Nephron (organoid): ENCODE results near the gene ST8SIA3.

ENCODE experiments used
- H3K27ac Mint-ChIP-seq, 3 experiments: 2 replicates each; pipeline ENCODE4 v1.8.0; 2020; ENCODE audit warnings: mixed read lengths in 3 of 3, mild to moderate bottlenecking in 2 of 3, moderate library complexity in 1 of 3
- H3K27me3 Mint-ChIP-seq: 2 replicates; pipeline ENCODE4 v1.8.0; 2021; ENCODE audit warnings: low read depth, mild to moderate bottlenecking, moderate library complexity, mixed read lengths
- H3K36me3 Mint-ChIP-seq: 2 replicates; pipeline ENCODE4 v1.8.0; 2020; ENCODE audit warnings: low read depth, mixed read lengths
- H3K4me1 Mint-ChIP-seq: 2 replicates; pipeline ENCODE4 v1.8.0; 2020; ENCODE audit warnings: mixed read lengths
- H3K4me3 Mint-ChIP-seq, 3 experiments: 2 replicates each; pipeline ENCODE4 v1.8.0; 2020; ENCODE audit warnings: mild to moderate bottlenecking in 3 of 3, mixed read lengths in 3 of 3, moderate library complexity in 2 of 3
- H3K9me3 Mint-ChIP-seq: 2 replicates; pipeline ENCODE4 v1.8.0; 2020; ENCODE audit warnings: mixed read lengths
- TF ChIP-seq, protein P1 (sequence below), 3 experiments: fragments of 200-600 bp; sonication (generic); IDR thresholded peaks; one replicate each; pipeline ENCODE4 v1.5.0; 2021; ENCODE audit warnings: antibody characterized with exemption in 3 of 3; ENCODE audit not compliant: unreplicated experiment in 3 of 3

The ST8SIA3 gene, protein sequence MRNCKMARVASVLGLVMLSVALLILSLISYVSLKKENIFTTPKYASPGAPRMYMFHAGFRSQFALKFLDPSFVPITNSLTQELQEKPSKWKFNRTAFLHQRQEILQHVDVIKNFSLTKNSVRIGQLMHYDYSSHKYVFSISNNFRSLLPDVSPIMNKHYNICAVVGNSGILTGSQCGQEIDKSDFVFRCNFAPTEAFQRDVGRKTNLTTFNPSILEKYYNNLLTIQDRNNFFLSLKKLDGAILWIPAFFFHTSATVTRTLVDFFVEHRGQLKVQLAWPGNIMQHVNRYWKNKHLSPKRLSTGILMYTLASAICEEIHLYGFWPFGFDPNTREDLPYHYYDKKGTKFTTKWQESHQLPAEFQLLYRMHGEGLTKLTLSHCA

DNA sequence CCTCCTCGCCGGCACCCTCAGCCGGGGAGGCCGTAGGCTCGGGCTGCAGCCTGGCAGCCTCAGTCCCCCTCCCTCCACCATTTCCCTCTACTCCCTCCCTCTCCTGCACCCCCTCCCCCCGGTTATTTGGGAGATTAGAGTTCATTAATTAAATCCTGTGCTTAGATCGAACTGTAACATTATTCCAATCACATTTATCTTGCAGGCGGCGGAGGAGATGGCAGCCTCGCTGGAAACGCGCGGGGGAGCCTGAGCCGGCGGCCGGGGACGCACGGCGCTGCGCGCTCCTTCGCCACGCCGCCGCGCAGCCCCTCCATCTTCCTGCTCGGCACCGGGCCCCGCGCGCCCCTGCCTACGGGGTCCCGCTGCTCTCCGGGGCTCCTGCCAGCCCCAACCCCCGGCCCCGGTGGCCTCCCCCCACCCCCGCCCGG is at the start of gene ST8SIA3:
Gene ST8SIA3, plus strand, starts transcription at position 287 of the 431 bp plus-strand sequence. CDS start 290 bp downstream, outside the sequence.
- Mint-ChIP-seq H3K27ac (no peak within 1 kb of the TSS), H3K27me3 (peaks cover 98% of the 10 kb centered on the region), H3K9me3 (peaks cover 2% of the 10 kb centered on the region), H3K4me1 (peaks cover 10% of the 10 kb centered on the region), H3K36me3 (no peaks in the 10 kb centered on the region), H3K4me3 (peak within 1 kb of the TSS; percentile 82 to 86 (median 83))
- TF ChIP-seq, protein P1, sequence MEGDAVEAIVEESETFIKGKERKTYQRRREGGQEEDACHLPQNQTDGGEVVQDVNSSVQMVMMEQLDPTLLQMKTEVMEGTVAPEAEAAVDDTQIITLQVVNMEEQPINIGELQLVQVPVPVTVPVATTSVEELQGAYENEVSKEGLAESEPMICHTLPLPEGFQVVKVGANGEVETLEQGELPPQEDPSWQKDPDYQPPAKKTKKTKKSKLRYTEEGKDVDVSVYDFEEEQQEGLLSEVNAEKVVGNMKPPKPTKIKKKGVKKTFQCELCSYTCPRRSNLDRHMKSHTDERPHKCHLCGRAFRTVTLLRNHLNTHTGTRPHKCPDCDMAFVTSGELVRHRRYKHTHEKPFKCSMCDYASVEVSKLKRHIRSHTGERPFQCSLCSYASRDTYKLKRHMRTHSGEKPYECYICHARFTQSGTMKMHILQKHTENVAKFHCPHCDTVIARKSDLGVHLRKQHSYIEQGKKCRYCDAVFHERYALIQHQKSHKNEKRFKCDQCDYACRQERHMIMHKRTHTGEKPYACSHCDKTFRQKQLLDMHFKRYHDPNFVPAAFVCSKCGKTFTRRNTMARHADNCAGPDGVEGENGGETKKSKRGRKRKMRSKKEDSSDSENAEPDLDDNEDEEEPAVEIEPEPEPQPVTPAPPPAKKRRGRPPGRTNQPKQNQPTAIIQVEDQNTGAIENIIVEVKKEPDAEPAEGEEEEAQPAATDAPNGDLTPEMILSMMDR (IDR thresholded peaks at IDR 0.05; ENCODE audit: unreplicated experiment in 3 of 3): no peak

DNA sequence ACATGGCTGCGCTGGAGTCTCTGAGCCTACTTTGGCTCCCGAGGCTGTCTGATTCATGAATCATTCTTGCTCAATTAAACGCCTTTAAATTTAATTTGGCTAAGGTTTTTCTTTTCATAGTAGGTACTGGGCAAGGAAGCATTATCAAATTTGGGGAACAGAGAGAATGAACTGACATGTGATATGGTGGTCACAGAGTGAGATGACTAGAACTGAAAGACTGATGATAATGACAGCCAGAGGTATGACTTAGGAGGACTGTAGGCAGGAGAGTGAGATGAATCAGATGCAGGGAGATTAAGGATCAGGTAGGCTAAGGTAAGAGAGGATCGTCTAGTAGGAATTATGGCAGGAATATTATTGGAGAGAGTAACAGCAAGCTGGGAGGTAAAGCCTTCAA is 40.9 kb upstream of the ST8SIA3 start:
- Mint-ChIP-seq H3K9me3 (no peaks in the 10 kb centered on the region), H3K27me3 (peaks cover 6% of the 10 kb centered on the region), H3K36me3 (no peaks in the 10 kb centered on the region)

DNA sequence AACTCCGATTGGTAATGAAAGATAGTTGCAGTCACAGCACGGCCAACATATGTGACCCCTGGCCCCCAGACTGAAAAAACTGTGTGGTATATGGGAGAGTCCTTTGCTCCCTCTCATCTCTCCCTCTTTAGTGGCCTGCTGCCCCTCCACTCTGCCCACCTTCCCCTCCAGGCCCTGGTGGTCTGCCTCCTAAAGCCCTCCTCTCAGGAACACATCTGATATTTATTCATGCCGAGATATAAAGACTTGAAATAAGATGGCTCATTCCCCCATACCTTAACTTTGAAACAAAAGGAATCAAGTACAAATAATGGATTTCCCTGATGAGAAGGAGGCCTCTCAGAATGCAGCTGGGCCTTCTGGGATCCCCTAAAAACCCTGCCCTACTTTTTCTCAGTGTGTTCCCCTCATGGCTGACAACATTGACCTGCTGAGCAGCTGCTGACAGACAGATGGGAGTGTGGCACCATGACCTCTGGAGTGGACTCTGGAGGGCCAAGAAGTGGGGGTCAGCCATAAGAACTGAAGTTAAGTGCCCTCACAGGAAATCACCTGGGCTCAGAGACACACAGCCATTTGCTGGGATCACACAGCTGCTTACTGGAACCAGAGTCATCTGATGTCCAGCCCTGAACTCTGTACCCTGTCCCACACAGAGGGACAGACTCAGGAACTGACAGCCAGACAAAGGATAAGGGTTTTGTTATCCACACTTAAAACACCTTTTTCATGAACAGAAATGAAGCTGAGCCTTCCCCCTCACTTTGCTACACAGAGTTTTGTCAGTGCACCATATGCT is 39.8 kb upstream of the ST8SIA3 start:
- TF ChIP-seq, protein P1 (IDR thresholded peaks at IDR 0.05; ENCODE audit: unreplicated experiment in 3 of 3): no peak
- Mint-ChIP-seq H3K27ac (no peak overlapping the region), H3K27me3 (peaks cover 6% of the 10 kb centered on the region), H3K4me1 (no peaks in the 10 kb centered on the region), H3K36me3 (no peaks in the 10 kb centered on the region), H3K9me3 (no peaks in the 10 kb centered on the region), H3K4me3 (no peak overlapping the region)

More for the DNA sequence above, 40.9 kb upstream of the ST8SIA3 start:
- Mint-ChIP-seq H3K4me1 (no peaks in the 10 kb centered on the region), H3K27ac (no peak overlapping the region), H3K4me3 (no peak overlapping the region)
- TF ChIP-seq, protein P1 (IDR thresholded peaks at IDR 0.05; ENCODE audit: unreplicated experiment in 3 of 3): no peak

DNA sequence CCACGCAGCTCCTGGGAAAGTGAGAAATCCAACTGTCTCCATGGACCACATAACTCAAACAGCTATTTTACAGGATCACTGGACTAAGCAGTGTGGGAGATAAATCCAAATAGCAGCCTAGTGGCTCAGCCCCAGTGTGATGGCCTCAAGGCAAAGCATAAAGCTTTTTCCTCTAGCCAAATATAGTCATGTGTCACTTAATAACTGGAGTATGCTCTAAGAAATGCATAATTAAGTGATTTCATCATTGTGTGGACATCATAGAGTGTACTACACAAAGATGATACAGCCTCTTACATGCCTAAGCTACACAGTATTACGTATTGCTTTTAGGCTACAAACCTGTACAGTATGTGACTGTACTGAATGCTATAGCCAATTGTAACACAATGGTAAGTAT is 31.8 kb upstream of the ST8SIA3 start:
- Mint-ChIP-seq H3K9me3 (no peaks in the 10 kb centered on the region), H3K36me3 (no peaks in the 10 kb centered on the region), H3K4me3 (no peak overlapping the region), H3K27ac (no peak overlapping the region), H3K27me3 (peaks cover 7% of the 10 kb centered on the region), H3K4me1 (no peaks in the 10 kb centered on the region)
- TF ChIP-seq, protein P1 (IDR thresholded peaks at IDR 0.05; ENCODE audit: unreplicated experiment in 3 of 3): no peak

DNA sequence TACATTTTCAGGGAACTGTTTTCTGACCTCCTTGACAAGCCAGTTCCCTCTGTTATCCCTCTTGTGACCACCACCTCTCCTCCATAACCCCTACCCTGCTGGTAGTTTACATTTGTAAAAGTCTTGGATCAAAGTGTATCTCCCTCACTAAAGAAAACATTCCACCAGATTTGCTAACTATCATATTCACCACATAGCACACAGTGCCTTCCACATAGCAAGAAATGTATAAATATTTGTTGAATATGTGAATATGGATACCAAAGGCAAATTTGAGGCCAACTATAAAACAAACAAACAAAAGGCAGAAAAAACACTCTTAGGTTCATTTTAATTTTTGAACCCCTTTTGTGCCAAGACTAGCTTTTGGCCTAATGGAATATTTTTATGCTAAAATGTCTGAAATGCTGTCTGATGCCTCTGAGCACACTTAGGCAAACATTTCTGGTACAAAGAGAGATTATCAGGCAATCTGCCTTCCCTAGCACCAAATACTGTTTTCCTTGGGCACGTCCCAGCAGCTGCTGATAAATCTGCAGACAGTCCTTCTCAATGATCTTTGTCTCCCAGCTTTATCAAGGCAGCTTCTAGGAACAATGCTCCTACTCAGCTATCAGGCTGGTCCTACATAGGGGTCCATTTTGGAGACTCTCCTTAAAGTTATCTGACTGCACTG is 26.7 kb upstream of the ST8SIA3 start:
- TF ChIP-seq, protein P1 (IDR thresholded peaks at IDR 0.05; ENCODE audit: unreplicated experiment in 3 of 3): no peak
- H3K4me3 Mint-ChIP-seq: no peak overlapping the region
- peaks cover 7% of the 10 kb centered on the region for H3K27me3 Mint-ChIP-seq
- no peaks in the 10 kb centered on the region for H3K36me3 Mint-ChIP-seq
- no peaks in the 10 kb centered on the region for H3K4me1 Mint-ChIP-seq
- H3K27ac Mint-ChIP-seq: no peak overlapping the region
- H3K9me3 Mint-ChIP-seq: no peaks in the 10 kb centered on the region
